ENCODE data around the gene RAP1A.

The RAP1A gene

DNA sequence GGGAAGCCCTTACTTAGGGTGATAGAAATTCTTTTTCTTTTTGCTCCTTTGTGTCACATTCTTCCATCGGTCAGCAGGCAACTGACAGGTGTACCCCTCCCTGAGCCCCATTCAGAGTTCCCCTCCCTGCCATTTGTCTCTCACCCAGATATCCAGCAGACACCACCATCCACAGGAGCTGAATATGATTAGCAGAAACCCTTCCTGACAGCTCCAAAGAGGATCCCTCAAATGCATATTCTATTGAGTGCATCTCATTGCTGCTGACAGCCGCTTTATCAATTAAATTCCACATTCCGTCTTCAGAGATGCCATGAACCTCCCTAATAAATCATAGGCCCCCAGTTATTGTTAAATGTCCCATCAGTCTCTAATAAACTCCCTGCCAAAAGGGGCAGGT is 130.0 kb downstream of the RAP1A start:
- DNase-seq (ENCODE audit: insufficient read length, low spot score) (no peak), FAIRE-seq (no peak)

DNA sequence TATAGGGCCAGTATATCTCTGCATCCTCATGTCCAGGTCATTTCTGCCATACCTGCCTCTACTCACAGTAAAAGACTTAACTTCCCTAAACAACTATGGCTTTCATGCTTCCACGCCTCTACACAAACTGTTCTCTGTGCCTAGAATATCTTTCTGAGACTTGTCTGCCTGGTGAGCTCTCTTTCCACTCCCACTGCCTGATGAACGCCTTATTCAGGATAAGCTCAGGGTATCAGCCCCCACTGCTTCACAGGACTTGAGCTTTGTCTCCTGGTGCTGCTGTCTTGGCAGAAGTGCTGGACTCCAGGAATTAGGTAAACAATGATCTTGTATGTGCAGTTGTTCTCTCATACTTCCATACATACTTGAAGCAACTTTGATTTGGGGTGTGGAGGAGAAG is 131.3 kb downstream of the RAP1A start:
- FAIRE-seq (no peak), DNase-seq (ENCODE audit: insufficient read length, low spot score) (no peak)

DNA sequence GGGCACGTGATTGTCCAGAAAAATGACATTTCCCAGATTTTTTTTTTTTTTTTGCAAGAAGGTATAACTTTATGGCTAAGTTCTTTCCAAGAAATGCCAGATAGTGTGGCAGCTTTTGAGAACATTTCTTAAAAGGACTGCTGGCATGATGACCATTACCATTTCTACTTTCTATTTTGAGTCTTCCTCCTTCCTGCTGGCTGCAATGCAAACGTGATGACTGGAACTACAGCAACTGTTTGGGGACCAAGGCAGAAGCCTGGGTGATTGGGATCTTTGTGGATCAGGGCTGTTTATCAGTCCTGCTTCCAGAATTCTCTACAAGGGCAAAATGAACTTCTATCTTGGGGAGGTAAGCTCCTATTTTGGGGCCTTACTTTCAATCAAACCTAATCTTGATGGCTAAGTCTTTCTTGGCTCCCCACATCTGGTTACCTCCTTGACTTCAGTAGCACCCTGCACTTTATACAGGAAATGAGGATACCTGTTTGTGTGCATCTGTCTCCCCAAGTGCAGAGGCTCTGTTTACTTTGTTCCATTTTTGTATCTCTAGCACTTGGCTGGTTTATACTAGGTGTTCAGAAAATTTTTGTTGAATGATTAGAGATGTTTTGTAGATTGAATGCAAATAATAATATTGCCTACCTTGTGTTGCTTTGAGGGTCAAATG is 132.5 kb downstream of the RAP1A start:
- FAIRE-seq (no peak), DNase-seq (ENCODE audit: insufficient read length, low spot score) (no peak)

DNA sequence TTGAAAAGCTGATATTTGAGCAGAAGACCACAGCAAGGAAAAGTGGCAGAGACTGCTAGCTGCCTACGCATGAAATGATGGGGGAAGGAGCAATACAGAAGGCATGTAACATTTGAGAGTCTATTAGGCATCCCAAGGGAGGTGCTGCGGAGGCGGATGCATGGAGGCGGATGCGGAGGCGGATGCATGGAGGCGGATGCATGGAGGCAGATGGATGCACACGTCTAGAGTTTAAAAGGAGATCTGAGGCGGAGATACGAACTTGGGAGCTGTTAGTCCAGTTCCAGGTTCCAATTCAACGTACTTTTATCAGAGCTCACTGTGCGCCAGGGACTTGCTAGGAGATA is 135.4 kb downstream of the RAP1A start:
- FAIRE-seq (no peak), DNase-seq (ENCODE audit: insufficient read length, low spot score) (no peak)

DNA sequence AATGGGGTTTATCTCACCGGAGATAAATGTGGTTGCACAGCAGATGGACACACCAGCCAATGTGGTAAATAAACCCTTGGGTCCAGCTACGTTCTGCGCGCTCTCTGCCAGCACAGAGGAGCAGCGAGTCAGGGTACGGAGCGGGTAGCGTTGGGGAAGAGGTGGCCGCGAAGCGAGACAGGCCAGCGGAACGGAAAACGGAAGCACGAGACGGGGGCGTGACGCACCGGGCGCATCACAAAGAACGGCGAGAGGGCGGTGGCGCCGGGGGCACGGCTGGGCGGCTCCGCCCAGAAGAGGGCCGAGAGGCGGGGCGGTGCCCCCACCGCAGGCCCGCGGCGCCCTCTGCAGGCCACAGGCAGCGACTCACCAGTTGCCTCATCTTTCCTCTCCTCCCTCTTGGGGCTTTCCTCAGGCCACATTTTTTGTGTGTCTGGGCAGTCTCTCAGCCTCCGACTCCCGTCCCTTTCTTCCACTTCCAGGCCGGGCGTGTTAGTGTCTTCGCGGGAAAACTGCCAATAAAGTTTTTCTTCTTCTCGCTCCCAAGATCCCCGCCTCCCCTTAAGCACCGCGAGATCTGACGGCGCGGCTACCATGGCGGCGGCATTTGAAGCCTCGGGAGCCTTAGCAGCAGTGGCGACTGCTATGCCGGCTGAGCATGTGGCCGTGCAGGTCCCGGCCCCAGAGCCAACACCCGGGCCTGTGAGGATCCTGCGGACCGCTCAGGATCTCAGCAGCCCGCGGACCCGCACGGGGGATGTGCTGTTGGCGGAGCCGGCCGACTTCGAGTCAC is 135.9 kb downstream of the RAP1A start, which contains the start of gene DDX20:
Gene DDX20 (plus strand): TSS at position 571 of the 793 bp plus-strand sequence. CDS start 24 bp downstream, at position 595.
- DNase-seq (ENCODE audit: insufficient read length, low spot score) (peak; percentile 70), FAIRE-seq (no peak)

DNA sequence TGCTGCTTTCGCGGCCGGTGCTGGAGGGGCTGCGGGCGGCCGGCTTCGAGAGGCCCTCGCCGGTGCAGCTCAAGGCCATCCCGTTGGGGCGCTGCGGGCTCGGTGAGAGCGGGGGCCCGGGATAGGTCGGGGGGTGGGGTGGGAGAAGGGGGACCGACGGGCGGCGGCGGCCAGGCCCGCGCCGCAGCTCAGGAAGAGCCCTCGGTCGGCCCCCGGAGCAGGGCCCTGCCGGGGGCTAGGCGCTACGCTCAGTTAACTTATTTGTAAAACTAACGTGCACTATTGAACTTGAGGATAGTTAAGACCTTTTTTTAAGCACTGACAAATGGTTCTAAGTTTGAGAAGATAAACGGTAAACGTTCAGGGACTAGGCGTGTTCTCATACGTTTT is 136.5 kb downstream of the RAP1A start:
- FAIRE-seq (no peak), DNase-seq (ENCODE audit: insufficient read length, low spot score) (no peak)

DNA sequence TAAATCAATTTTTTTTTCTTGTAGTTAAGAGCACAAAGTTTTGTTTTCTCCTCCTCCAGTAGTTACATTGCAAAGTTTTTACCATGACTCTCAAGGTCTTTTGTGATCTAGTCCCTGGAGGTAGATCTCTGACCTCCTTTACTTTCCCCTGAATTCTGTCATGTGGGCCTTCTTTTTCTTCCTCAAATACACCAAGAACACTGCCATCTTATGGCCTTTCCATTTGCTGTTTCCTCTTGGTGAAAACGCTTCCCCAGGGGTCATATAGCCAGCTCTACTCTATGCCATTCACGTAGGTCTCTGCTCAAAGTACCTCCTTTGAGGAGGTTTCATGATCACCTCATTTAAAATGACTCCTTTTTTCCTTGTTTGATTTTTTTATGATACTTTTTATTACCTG is 138.8 kb downstream of the RAP1A start:
- no peak for FAIRE-seq
- DNase-seq (ENCODE audit: insufficient read length, low spot score): no peak

DNA sequence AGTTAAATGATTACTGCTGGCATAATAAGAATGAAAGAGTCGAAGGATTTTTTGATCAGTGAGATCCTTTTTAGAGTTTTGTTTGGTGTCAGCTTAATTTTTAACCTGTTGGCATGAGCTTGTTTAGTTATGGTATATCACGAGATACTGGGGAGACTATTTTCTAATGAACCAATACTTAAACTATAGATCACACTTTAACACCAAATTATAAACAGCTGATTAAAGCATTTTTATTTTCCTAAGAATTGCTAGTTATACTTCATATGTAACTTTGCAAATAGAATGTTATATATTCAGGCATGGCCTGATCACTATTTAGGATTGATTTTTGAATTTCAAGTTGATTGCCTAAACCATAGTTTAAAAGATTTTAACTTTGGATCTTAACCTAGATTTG is 142.1 kb downstream of the RAP1A start:
- DNase-seq (ENCODE audit: insufficient read length, low spot score) (no peak), FAIRE-seq (no peak)

DNA sequence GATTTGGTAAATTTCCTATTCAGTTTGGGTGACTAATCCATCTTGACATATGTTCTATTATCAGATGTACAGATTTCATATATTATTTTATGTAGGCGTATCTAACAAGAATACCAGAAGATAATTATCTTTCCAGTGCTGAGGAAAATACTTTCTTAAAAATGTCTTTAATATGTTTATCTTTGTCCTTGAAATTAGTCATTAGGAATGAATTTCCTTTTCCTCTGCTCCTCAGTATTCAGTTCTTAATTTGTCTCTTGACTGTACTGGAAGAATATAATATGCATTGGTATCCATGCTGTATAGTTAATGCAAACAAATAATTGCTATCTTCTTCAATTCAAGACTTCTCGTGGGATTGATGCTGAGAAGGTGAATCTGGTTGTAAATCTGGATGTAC is 142.7 kb downstream of the RAP1A start:
- DNase-seq (ENCODE audit: insufficient read length, low spot score): no peak
- FAIRE-seq: no peak
